CD4-positive, alpha-beta T cell treated with Interferon gamma for 1 hour (primary cell): ENCODE measurements around the gene ZBTB1.
"Not testable (repeated sequence)": the region's sequence is repeated elsewhere in the genome, so short reads cannot be mapped to it uniquely, and the experiment has no call there.

Experiments used
- DNase-seq: peaks from one replicate; pipeline ENCODE4 v3.0.0-alpha.2; 2020

Gene ZBTB1

GRCh38 chr14:64500088-64500487 lies 4.5 kb upstream of the ZBTB1 start:
- no peak for DNase-seq

GRCh38 chr14:64501411-64502171 lies 3.0 kb upstream of the ZBTB1 start:
- DNase-seq, result no peak

- peak; percentile 13 for DNase-seq
Measured at GRCh38 chr14:64502456-64502855, 2.1 kb upstream of the ZBTB1 start.

GRCh38 chr14:64502887-64503433 lies 1.6 kb upstream of the ZBTB1 start:
- DNase-seq, result peak; percentile 10

GRCh38 chr14:64503434-64504309 lies 898 bp upstream of the ZBTB1 start, which contains the start of gene ZBTB25:
Gene ZBTB25, minus strand, starts transcription at chr14:64503838. Its CDS starts 13,305 bp downstream, at chr14:64490533.
- peak; percentile 98 for DNase-seq

- peak; percentile 86 for DNase-seq
Measured at GRCh38 chr14:64504897-64505794, 576 bp downstream of the ZBTB1 start.

- DNase-seq, result no peak
Measured at GRCh38 chr14:64506721-64507120, 2.2 kb downstream of the ZBTB1 start.

- DNase-seq, result no peak
Measured at GRCh38 chr14:64507376-64508156, 3.0 kb downstream of the ZBTB1 start.

- DNase-seq, result no peak
Measured at GRCh38 chr14:64508215-64508776, 3.7 kb downstream of the ZBTB1 start.

- no peak for DNase-seq
Measured at GRCh38 chr14:64509036-64509435, 4.5 kb downstream of the ZBTB1 start.

GRCh38 chr14:64510825-64511671 lies 6.5 kb downstream of the ZBTB1 start:
- DNase-seq, result peak; percentile 52

- no peak for DNase-seq
Measured at GRCh38 chr14:64513271-64513670, 8.7 kb downstream of the ZBTB1 start.

GRCh38 chr14:64515053-64515452 lies 10.5 kb downstream of the ZBTB1 start:
- no peak for DNase-seq

- no peak for DNase-seq
Measured at GRCh38 chr14:64516969-64517368, 12.4 kb downstream of the ZBTB1 start.

GRCh38 chr14:64517667-64518066 lies 13.1 kb downstream of the ZBTB1 start:
- not testable (repeated sequence) for DNase-seq

- no peak for DNase-seq
Measured at GRCh38 chr14:64518229-64518628, 13.7 kb downstream of the ZBTB1 start.

- no peak for DNase-seq
Measured at GRCh38 chr14:64520699-64521098, 16.1 kb downstream of the ZBTB1 start.

- DNase-seq, result no peak
Measured at GRCh38 chr14:64522591-64523355, 18.2 kb downstream of the ZBTB1 start.

GRCh38 chr14:64525354-64525753 lies 20.8 kb downstream of the ZBTB1 start:
- DNase-seq, result no peak

GRCh38 chr14:64531567-64531966 lies 27.0 kb downstream of the ZBTB1 start:
- DNase-seq, result no peak
